NCI-H1417 (cell line): ENCODE results near the gene CCDC90B.
"Not testable (repeated sequence)": the region's sequence is repeated elsewhere in the genome, so short reads cannot be mapped to it uniquely, and the experiment has no call there.

Source experiments
- DNase-seq, 3 experiments: peaks; one replicate each; lab custom pipeline; 2025; lab: John Stamatoyannopoulos, UW

CCDC90B gene

DNA sequence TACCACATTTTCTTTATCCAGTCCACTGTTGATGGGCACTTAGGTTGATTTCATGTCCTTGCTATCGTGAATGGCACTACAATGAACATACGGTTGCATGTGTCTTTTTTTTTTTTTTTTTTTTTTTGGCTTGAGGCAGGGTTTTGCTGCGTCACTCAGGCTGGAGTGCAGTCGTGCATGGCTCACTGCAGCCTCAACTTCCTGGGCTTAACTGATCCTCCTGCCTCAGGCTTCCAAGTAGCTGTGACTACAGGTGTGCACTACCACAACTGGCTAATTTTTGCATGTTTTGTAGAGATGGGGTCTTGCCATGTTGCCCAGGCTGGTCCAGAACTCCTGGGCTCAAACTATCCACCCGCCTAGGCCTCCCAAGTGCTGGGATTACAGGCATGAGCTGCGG, 1.5 kb upstream of the CCDC90B start:
- DNase-seq = no peak

DNA sequence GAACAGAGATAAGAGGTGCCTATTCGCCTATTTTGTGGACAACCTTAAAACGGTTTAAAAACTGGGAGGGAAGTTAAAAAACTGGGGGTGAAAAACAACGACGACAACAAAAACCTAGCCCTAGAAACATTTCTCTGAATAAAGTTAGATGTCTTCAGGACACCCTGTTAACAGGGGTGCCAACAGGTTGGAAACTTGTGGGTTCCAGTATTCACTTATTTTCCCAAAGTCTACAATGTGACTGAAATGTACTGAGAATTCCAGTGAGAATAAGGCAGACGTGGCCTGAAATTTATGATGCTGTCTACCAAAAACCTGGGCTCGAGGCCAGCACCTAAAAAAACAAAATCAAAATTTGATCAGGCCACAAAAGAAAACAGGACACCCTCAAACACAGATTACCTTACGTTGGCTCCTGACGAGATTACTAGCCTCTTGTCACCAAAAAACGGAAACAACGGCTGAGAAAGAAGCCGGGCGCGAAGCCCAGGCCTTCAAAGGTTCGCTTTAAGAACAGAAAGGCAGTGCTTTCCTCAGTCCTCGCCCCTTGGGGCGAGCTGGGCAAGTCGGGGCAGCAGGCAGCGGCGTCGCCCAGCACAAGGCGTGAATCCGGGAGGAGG, 906 bp downstream of the CCDC90B start:
- DNase-seq = peak in 1 of 3 experiments; percentile 45

- peak in 2 of 3 experiments; percentile 47 to 72 for DNase-seq
Observed at GRCh38 chr11:83284501-83285150, 1.5 kb downstream of the CCDC90B start.

DNA sequence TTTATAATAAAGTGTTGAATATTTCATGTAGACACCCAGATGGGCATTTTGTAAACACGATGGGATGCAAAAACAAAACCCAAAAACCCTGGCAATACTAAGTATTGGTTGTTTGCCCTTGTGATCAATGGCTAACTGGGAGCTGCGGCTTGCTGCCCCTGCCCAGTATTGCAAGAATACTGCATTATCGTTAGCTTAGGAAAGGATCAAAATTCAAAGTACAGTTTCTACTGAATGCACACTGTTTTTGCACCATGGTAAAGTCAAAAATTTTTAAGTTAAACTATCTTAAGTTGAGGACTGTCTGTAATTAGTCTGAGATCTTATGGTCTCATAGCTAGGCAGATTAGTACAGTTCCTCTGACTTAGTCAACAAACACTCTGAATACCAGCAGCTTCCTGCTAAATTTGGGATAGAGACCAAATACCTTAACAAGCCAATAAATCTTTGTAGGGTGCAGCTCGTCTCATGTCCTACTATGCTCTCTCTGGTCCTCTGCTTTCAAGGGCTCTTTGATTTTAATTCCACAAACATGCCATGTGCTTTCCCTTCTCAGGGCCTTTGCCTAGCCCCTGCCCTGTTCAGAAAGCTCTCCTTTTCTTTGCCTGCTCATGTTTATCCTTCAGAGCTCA, 4.0 kb downstream of the CCDC90B start:
- DNase-seq = no peak

- no peak for DNase-seq
Observed at GRCh38 chr11:83280256-83280655, 5.9 kb downstream of the CCDC90B start.

- no peak for DNase-seq
Observed at GRCh38 chr11:83278351-83278750, 7.8 kb downstream of the CCDC90B start.

DNA sequence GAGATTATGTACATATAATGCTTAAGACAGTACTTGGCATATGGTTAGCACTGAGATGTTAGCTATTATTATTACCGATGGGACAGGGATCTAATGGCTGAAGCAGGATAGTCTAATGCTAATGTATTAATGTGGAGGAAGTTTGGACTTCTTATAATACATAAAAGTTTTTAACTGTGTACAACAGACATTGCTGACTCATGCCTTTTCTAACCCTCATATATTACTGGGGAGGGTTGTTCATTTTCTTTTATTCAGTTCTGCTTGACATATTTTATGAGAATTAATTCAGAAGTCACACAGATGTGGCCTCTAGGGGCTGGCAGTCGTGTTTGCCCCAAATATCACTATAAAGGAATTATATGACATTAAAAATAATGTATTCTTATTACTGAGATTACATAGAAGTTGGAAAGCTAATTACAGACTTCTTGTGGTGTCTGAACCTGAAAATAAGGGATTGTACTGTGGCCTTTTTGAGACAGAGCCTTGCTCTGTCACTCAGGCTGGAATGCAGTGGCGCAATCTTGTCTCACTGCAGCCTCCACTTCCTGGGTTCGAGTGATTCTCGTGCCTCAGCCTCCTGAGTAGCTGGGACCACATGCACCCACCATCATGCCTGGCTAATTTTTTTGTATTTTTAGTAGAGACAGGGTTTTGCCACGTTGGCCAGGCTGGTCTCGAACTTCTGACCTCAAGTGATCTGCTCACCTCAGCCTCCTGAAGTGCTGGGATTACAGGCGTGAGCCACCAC, 10.1 kb downstream of the CCDC90B start:
- DNase-seq = no peak

GRCh38 chr11:83272627-83273026, 13.5 kb downstream of the CCDC90B start:
- no peak for DNase-seq

- not testable (repeated sequence) for DNase-seq
Observed at GRCh38 chr11:83271734-83272133, 14.4 kb downstream of the CCDC90B start.

GRCh38 chr11:83269080-83269479, 17.1 kb downstream of the CCDC90B start:
- DNase-seq = not testable (repeated sequence)

DNA sequence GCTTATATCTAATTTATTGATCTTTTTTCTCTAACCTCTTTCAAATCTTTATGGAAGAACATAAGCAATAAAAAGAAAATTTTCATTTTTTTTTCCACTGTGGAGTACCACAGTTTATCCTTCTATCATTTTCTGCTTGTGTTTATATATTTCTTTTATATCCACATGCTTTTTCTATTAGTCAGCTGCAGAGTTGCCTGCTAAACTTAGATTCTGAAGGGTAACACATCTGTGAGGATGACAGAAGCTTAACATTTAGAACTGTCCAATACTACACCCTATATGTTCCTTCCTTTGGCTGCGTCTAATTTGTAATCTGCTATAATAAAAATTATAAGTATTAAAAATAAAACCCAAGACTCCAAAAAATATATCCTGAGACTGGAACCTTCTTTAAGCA, 20.8 kb downstream of the CCDC90B start:
- no peak for DNase-seq

- no peak for DNase-seq
Observed at GRCh38 chr11:83259559-83259958, 26.6 kb downstream of the CCDC90B start.

DNA sequence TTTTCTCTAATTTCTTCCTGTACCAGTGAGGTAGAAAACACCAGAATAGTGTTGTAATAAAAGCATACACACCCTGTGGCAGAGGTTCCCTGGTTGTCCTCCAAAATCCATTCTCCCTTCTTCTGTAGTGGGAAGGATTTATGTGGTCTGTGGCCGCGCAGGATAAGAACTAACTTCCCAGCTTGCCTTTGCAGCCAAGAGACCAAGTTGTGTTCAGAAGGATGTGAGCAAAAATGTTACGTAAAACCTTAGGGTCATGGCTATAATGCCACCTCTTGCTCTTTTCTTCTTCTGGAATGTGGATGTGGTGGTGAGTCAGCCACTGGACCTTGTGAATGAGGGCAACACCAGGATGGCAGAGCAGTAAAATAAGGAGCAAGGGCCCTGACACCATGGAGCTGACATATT, 28.4 kb downstream of the CCDC90B start:
- DNase-seq = no peak

DNA sequence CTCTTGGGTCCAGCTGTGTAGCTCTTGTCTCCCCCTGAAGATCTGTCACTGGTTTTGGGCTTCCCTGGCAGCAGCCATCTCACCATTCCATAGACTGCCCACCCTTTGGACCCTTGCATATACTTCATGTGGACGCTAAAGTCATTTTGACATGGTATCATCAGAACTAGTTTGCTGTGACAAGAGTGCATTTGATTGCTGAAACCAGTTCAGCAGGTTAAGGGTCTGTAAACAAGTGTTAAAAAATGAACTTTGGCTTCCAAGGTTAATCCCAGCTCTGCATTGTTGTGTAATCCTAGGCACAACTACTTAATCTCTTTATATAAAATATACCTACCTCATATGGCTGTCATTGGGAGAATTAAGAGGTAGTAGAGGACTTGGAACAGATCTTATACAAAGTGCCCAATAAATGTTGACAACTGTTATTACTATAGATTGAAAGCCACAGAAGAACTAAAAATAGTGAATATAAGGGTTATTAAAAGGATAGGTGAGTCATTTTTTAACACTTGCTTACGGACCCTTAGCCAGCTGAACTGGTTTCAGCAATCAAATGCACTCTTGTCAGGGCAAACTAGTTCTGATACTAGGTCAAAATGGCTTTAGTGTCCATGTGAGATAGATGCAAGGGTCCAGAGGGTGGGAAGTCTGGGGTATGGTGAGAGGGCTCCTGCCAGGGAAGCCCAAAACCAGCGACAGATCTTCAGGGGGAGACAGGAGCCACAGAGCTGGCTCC, 29.4 kb downstream of the CCDC90B start:
- DNase-seq = no peak

DNA sequence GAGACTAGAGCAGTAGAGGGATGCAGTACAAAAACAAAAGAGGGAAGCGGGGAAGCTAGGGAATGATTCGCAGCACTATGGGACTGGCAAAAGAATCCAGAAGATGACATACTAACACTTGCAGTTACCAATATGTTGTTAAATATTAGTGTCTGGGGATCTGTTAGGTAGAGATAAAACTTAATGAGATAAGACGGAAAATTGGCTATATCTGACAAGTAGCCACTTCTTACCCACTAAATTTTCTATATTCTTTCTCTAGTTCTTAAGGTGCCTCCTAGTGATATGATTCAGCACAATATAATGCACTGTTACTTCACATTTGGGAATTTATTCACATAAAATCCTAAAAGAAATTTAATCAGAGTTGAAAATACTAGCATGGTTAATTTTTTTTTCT, 30.8 kb downstream of the CCDC90B start:
- no peak for DNase-seq

- DNase-seq = no peak
Observed at GRCh38 chr11:83252941-83253340, 33.2 kb downstream of the CCDC90B start.

DNA sequence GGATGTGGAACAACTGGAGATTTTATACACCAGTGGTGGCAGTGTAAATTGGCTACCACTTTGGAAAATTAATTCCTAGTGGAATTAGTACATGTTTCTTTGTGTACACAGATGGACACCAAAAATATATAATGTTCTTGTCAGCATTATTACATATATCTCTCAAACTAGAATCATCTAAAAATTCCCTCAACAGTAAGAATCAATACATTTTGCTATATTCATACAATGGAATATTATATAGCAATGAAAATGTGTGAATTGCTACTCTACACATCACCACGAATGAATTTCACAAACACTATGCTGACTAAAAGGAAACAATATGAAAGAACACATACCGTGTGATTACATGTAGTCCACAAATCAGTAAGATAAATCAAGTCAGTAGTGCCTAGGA, 33.9 kb downstream of the CCDC90B start:
- no peak for DNase-seq

GRCh38 chr11:83249972-83250593, 36.1 kb downstream of the CCDC90B start:
- DNase-seq = peak in 2 of 3 experiments; percentile 22 to 55

DNA sequence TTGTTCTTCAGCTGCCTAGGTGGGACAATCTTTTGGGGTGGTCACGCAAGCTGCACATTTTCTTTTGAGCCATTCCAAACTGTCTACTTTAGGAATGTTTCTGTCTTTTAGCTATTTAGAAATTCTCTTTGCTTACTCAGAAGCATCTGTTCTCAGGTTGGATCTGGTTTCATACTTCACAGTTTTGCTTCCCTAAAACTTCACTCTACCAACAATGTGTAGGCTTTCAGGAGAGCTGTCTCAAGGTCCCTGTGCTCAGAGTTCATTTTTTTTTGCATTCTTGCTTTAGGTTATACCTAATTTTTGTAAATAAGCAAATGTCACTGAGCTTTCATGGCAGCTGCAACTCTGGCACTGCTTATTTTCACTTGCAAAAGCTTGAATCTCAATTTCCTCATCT, 36.7 kb downstream of the CCDC90B start:
- DNase-seq = no peak

DNA sequence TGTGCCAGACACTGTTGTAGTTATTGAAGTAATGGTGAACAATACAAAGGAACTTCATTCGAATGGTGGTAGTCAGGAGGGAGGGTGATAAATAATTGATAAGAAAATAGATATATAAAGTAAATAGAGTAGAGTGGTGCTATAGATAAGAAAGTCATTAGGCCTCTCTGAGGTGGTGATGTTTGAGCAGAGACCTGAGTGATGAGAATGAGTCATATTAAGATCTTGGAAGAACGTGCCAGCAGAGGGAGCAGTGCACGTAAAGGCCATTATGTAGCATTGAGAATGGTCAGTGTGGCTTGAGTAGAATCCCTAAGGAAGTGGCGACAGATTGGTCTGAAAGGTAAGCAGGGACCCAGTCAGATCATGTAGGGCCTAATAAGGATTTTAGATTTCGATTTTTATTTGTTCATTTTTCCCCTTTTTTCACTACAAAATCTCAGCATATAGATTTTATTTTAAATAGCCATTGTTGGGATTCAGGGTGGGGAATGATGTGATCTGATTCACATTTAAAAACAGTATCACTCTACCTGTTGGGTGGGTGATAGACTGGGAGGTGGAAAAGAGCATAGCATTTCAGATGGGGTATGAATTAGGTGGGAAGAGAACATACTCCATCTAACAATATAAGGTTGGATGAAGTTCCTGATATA, 44.7 kb downstream of the CCDC90B start:
- peak; percentile 38 to 82 (median 51) for DNase-seq

GRCh38 chr11:83238111-83238510, 48.1 kb downstream of the CCDC90B start:
- DNase-seq = no peak
